WTC11 (cell line): ENCODE measurements around the gene TIMM9. TPM values are rescaled to one million over a fixed set of nuclear protein-coding genes. Genes with fewer than 3 reads are reported as not detected.

Source experiments
- ATAC-seq: fragments of 200-7000 bp; cut with Tn5 transposase; 2 replicates; pipeline ENCODE4 v1.10.0; 2021; ENCODE audit warnings: mild to moderate bottlenecking, moderate library complexity
- CTCF ChIA-PET: fragments of 300-600 bp; sonication (Branson Sonifier 250); formaldehyde crosslinking; loops from one replicate; lab custom pipeline; 2021; ENCODE audit warnings: antibody characterized with exemption; lab: Charles Lee
- POLR2A ChIA-PET: fragments of 350-600 bp; sonication (Branson Sonifier 250); formaldehyde crosslinking; loops from one replicate; lab custom pipeline; 2021; ENCODE audit warnings: antibody characterized with exemption; lab: Charles Lee
- DNase-seq: peaks from one replicate; pipeline ENCODE4 v3.0.0; 2021; ENCODE audit warnings: low spot score
- H3K27ac Mint-ChIP-seq: 2 replicates; pipeline ENCODE4 v1.8.0; 2021; ENCODE audit warnings: mixed read lengths
- H3K27me3 Mint-ChIP-seq: 2 replicates; pipeline ENCODE4 v1.8.0; 2021; ENCODE audit warnings: low read depth, mild to moderate bottlenecking, moderate library complexity, mixed read lengths
- H3K36me3 Mint-ChIP-seq: 2 replicates; pipeline ENCODE4 v1.8.0; 2021; ENCODE audit warnings: mixed read lengths
- H3K4me1 Mint-ChIP-seq: 2 replicates; pipeline ENCODE4 v1.8.0; 2022; ENCODE audit warnings: mixed read lengths
- H3K4me3 Mint-ChIP-seq: 2 replicates; pipeline ENCODE4 v1.8.0; 2021; ENCODE audit warnings: mild to moderate bottlenecking, moderate library complexity, mixed read lengths
- H3K9me3 Mint-ChIP-seq: 2 replicates; pipeline ENCODE4 v1.8.0; 2021; ENCODE audit warnings: mixed read lengths
- ARID4B ChIP-seq: sonication (generic); formaldehyde crosslinking; IDR thresholded peaks from 2 replicates; pipeline ENCODE4 v1.8.0; 2023; ENCODE audit warnings: missing genetic modification reagents, mild to moderate bottlenecking, borderline replicate concordance
- ATF2 ChIP-seq: sonication (generic); formaldehyde crosslinking; IDR thresholded peaks from 2 replicates; pipeline ENCODE4 v1.8.1; 2022; ENCODE audit warnings: low read depth, missing genetic modification reagents, borderline replicate concordance
- ATF6 ChIP-seq: sonication (generic); formaldehyde crosslinking; IDR thresholded peaks from 2 replicates; pipeline ENCODE4 v1.8.1; 2023; ENCODE audit warnings: mild to moderate bottlenecking, missing genetic modification reagents
- CREB1 ChIP-seq: sonication (generic); formaldehyde crosslinking; IDR thresholded peaks from 2 replicates; pipeline ENCODE4 v1.8.0; 2023; ENCODE audit warnings: mild to moderate bottlenecking, missing genetic modification reagents
- CREM ChIP-seq: sonication (generic); formaldehyde crosslinking; IDR thresholded peaks from 2 replicates; pipeline ENCODE4 v1.8.1; 2022; ENCODE audit warnings: mild to moderate bottlenecking, missing genetic modification reagents, moderate library complexity
- CTCF ChIP-seq: fragments of 200-600 bp; IDR thresholded peaks from 2 replicates; pipeline ENCODE4 v1.8.0; 2022; ENCODE audit warnings: antibody characterized with exemption
- E2F1 ChIP-seq: sonication (generic); formaldehyde crosslinking; IDR thresholded peaks from 2 replicates; pipeline ENCODE4 v1.8.0; 2022; ENCODE audit warnings: mild to moderate bottlenecking, missing genetic modification reagents
- E2F4 ChIP-seq: sonication (generic); formaldehyde crosslinking; IDR thresholded peaks from 2 replicates; pipeline ENCODE4 v1.8.1; 2022; ENCODE audit warnings: low read depth, mild to moderate bottlenecking, moderate library complexity, missing genetic modification reagents, borderline replicate concordance
- ELF4 ChIP-seq: sonication (generic); formaldehyde crosslinking; IDR thresholded peaks from 2 replicates; pipeline ENCODE4 v1.8.1; 2022; ENCODE audit warnings: low read depth, mild to moderate bottlenecking, moderate library complexity, missing genetic modification reagents
- ERG ChIP-seq: fragments of 250-450 bp; sonication (Bioruptor Pico); IDR thresholded peaks from 2 replicates; pipeline ENCODE4 v1.8.0; 2021; ENCODE audit warnings: mild to moderate bottlenecking
- ESRRA ChIP-seq: sonication (generic); formaldehyde crosslinking; IDR thresholded peaks from 2 replicates; pipeline ENCODE4 v1.8.1; 2022; ENCODE audit warnings: mild to moderate bottlenecking, missing genetic modification reagents, borderline replicate concordance
- FOXK1 ChIP-seq: sonication (generic); formaldehyde crosslinking; IDR thresholded peaks from 2 replicates; pipeline ENCODE4 v1.8.0; 2022; ENCODE audit warnings: mild to moderate bottlenecking, moderate library complexity, missing genetic modification reagents
- FOXP4 ChIP-seq: sonication (generic); formaldehyde crosslinking; IDR thresholded peaks from 2 replicates; pipeline ENCODE4 v1.8.0; 2022; ENCODE audit warnings: mild to moderate bottlenecking, missing genetic modification reagents
- HMGA2 ChIP-seq: fragments of 250-450 bp; sonication (Bioruptor Pico); IDR thresholded peaks from 2 replicates; pipeline ENCODE4 v1.4.0; 2021; ENCODE audit warnings: mild to moderate bottlenecking, moderate library complexity
- NFYB ChIP-seq: sonication (generic); formaldehyde crosslinking; conservative IDR thresholded peaks from 2 replicates; pipeline ENCODE4 v1.8.0; 2022; ENCODE audit warnings: low read depth, missing genetic modification reagents
- NR1H2 ChIP-seq: sonication (generic); formaldehyde crosslinking; IDR thresholded peaks from 2 replicates; pipeline ENCODE4 v1.9.0; 2021; ENCODE audit warnings: mild to moderate bottlenecking, moderate library complexity, missing genetic modification reagents
- RELA ChIP-seq: sonication (generic); formaldehyde crosslinking; IDR thresholded peaks from 2 replicates; pipeline ENCODE4 v1.8.1; 2022; ENCODE audit warnings: missing genetic modification reagents, mild to moderate bottlenecking, borderline replicate concordance
- SOX15 ChIP-seq: fragments of 250-450 bp; sonication (Bioruptor Pico); IDR thresholded peaks from 2 replicates; pipeline ENCODE4 v1.9.0; 2021; ENCODE audit warnings: mild to moderate bottlenecking
- ZNF121 ChIP-seq: sonication (generic); formaldehyde crosslinking; IDR thresholded peaks from 2 replicates; pipeline ENCODE4 v1.8.0; 2023; ENCODE audit warnings: missing genetic modification reagents
- ZNF138 ChIP-seq: sonication (generic); formaldehyde crosslinking; conservative IDR thresholded peaks from 2 replicates; pipeline ENCODE4 v1.8.1; 2022; ENCODE audit warnings: mild to moderate bottlenecking, moderate library complexity, missing genetic modification reagents
- total RNA-seq: library from RNA; stranded (reverse); gene quantifications from 3 replicates; pipeline ENCODE4 v1.2.3, GENCODE V29; 2021

TIMM9 gene
- total RNA-seq, 1 experiment from 2014 or later, result 51.1 TPM

- Mint-ChIP-seq H3K4me3 (no peak overlapping the region), H3K27ac (no peak overlapping the region), H3K9me3 (peaks cover 1% of the 10 kb centered on the region; the same call in 1 of the 2 replicates), H3K27me3 (no peaks in the 10 kb centered on the region)
- DNase-seq, result no peak
- CTCF ChIA-PET, result interaction anchor here (1.2 kb wide), 1 partner anchor 32 kb away, joined by 3 read pairs; no protein-coding TSS in a partner anchor
- POLR2A ChIA-PET, result no interaction called here
- TF ChIP-seq CREM (CRISPR knock-in tag) (no peak), HMGA2 (no peak), NFYB (CRISPR knock-in tag) (no peak), CREB1 (CRISPR knock-in tag) (no peak), RELA (no peak), CTCF (no peak), ERG (CRISPR knock-in tag) (no peak), ARID4B (CRISPR knock-in tag) (no peak), ATF2 (CRISPR knock-in tag) (no peak)
- TF ChIP-seq, all 79 proteins: peak for 0
- no peak for ATAC-seq
- H3K36me3 Mint-ChIP-seq, result peaks cover 10% of the 10 kb centered on the region
- H3K4me1 Mint-ChIP-seq, result no peaks in the 10 kb centered on the region
Measured at GRCh38 chr14:58469309-58469708, 42.0 kb upstream of the TIMM9 start.

GRCh38 chr14:58467575-58467974 is 40.2 kb upstream of the TIMM9 start:
- ATAC-seq, result no peak
- CTCF ChIA-PET, result interaction anchor here (1.5 kb wide), 1 partner anchor 34 kb away, joined by 4 read pairs; no protein-coding TSS in a partner anchor
- no peaks in the 10 kb centered on the region for H3K9me3 Mint-ChIP-seq
- no peak overlapping the region for H3K4me3 Mint-ChIP-seq
- POLR2A ChIA-PET, result no interaction called here
- H3K4me1 Mint-ChIP-seq, result no peaks in the 10 kb centered on the region
- H3K27me3 Mint-ChIP-seq, result no peaks in the 10 kb centered on the region
- peaks cover 3% of the 10 kb centered on the region for H3K36me3 Mint-ChIP-seq
- DNase-seq, result no peak
- H3K27ac Mint-ChIP-seq, result no peak overlapping the region
- no peak for TF ChIP-seq ATF6 (CRISPR knock-in tag)
- TF ChIP-seq ZNF121 (CRISPR knock-in tag), result no peak
- TF ChIP-seq FOXP4, result no peak
- no peak for TF ChIP-seq NR1H2 (CRISPR knock-in tag)
- TF ChIP-seq SOX15, result no peak
- no peak for TF ChIP-seq CREM (CRISPR knock-in tag)
- TF ChIP-seq FOXK1 (CRISPR knock-in tag), result no peak
- no peak for TF ChIP-seq E2F4 (CRISPR knock-in tag)
- TF ChIP-seq ESRRA (CRISPR knock-in tag), result no peak
- no peak for TF ChIP-seq ZNF138 (CRISPR knock-in tag)
- no peak for TF ChIP-seq E2F1 (CRISPR knock-in tag)
- no peak for TF ChIP-seq ELF4 (CRISPR knock-in tag)
